Stimulated activated CD8-positive, alpha-beta memory T cell treated with anti-CD3 and anti-CD28 coated beads, Interleukin-7, amount 100 ng/mL, for 1 hour (primary cell): ENCODE measurements around the gene TMEM45A.
"Not testable (repeated sequence)": the region's sequence is repeated elsewhere in the genome, so short reads cannot be mapped to it uniquely, and the experiment has no call there.

ENCODE experiments used
- DNase-seq, 2 donors: peaks; one replicate each; pipeline ENCODE4 v3.0.0-alpha.2; 2020; ENCODE audit warnings: low read depth in 2 of 2

Gene TMEM45A

GRCh38 chr3:100575704-100576103 lies 83.3 kb downstream of the TMEM45A start:
- DNase-seq = no peak

- DNase-seq = no peak
These were observed 85.1 kb downstream of the TMEM45A start for GRCh38 chr3:100577382-100578008.

- DNase-seq = no peak
These were observed 86.2 kb downstream of the TMEM45A start for GRCh38 chr3:100578646-100579045.

GRCh38 chr3:100580147-100580546 lies 87.7 kb downstream of the TMEM45A start:
- no peak for DNase-seq

GRCh38 chr3:100581650-100582049 lies 89.2 kb downstream of the TMEM45A start:
- DNase-seq = no peak

- not testable (repeated sequence) for DNase-seq
These were observed 89.7 kb downstream of the TMEM45A start for GRCh38 chr3:100582157-100582556.

GRCh38 chr3:100584101-100584660 lies 91.8 kb downstream of the TMEM45A start:
- no peak for DNase-seq

- DNase-seq = no peak
These were observed 94.4 kb downstream of the TMEM45A start for GRCh38 chr3:100586832-100587231.

GRCh38 chr3:100588251-100588650 lies 95.8 kb downstream of the TMEM45A start:
- DNase-seq = no peak

GRCh38 chr3:100590114-100590839 lies 97.9 kb downstream of the TMEM45A start:
- peak; percentile 8 to 10 for DNase-seq

- DNase-seq = no peak
These were observed 98.4 kb downstream of the TMEM45A start for GRCh38 chr3:100590840-100591147.

GRCh38 chr3:100591411-100591810 lies 99.0 kb downstream of the TMEM45A start:
- DNase-seq = no peak

GRCh38 chr3:100600181-100601042 lies 108.0 kb downstream of the TMEM45A start:
- DNase-seq = no peak

GRCh38 chr3:100602506-100603444 lies 110.4 kb downstream of the TMEM45A start:
- no peak for DNase-seq

- no peak for DNase-seq
These were observed 111.0 kb downstream of the TMEM45A start for GRCh38 chr3:100603469-100603868.

- no peak for DNase-seq
These were observed 112.9 kb downstream of the TMEM45A start for GRCh38 chr3:100605358-100605757.

- DNase-seq = no peak
These were observed 114.6 kb downstream of the TMEM45A start for GRCh38 chr3:100606894-100607512.

- no peak for DNase-seq
These were observed 116.9 kb downstream of the TMEM45A start, which contains the start of gene ADGRG7 for GRCh38 chr3:100609305-100609704. Gene ADGRG7 (plus strand): TSS chr3:100609601. CDS start chr3:100609857, 256 bp downstream.

GRCh38 chr3:100609963-100610362 lies 117.5 kb downstream of the TMEM45A start:
- DNase-seq = no peak

GRCh38 chr3:100611221-100611620 lies 118.8 kb downstream of the TMEM45A start:
- DNase-seq = no peak
